Gastrocnemius medialis (tissue), 4 donors: Measurements from ENCODE around the gene INMT. TPM values are rescaled to one million over a fixed set of nuclear protein-coding genes. Genes with fewer than 3 reads are reported as not detected.

Experiments used
- ATAC-seq, 2 donors: fragments of 150-250 bp; one replicate each; pipeline ENCODE4 v1.9.1; 2016
- DNase-seq, 2 donors: peaks; one replicate each; pipeline ENCODE4 v3.0.0-alpha.2; 2019
- H3K27ac ChIP-seq, 4 donors: fragments of 200-600 bp; sonication (generic); 1 replicate in 1 of 4; 2 replicates in 3 of 4; pipeline ENCODE4 v1.5.1; 2016 to 2018; ENCODE audit warnings: mild to moderate bottlenecking in 2 of 4, moderate library complexity in 1 of 4
- H3K27me3 ChIP-seq, 3 donors: fragments of 200-600 bp; sonication (generic) in 2 of 3; 1 replicate in 1 of 3; 2 replicates in 2 of 3; pipeline versions ENCODE4 v1.5.1 to v1.6.0; 2016 to 2019; ENCODE audit warnings: mild to moderate bottlenecking in 1 of 3, moderate library complexity in 1 of 3
- H3K36me3 ChIP-seq, 2 donors: fragments of 200-600 bp; sonication (generic) in 1 of 2; one replicate each; pipeline ENCODE4 v1.5.1; 2017 to 2018
- H3K4me1 ChIP-seq, 2 donors: fragments of 200-600 bp; sonication (generic) in 1 of 2; one replicate each; pipeline ENCODE4 v1.5.1; 2016 to 2017; ENCODE audit warnings: mild to moderate bottlenecking in 2 of 2
- H3K4me3 ChIP-seq, 4 donors: fragments of 200-600 bp; sonication (generic) in 3 of 4; 1 replicate in 1 of 4; 2 replicates in 3 of 4; pipeline ENCODE4 v1.5.1; 2016 to 2019; ENCODE audit warnings: mild to moderate bottlenecking in 2 of 4
- H3K9me3 ChIP-seq, 3 donors: fragments of 200-600 bp; sonication (generic) in 2 of 3; 1 replicate in 1 of 3; 2 replicates in 2 of 3; pipeline ENCODE4 v1.5.1; 2016 to 2019
- CTCF ChIP-seq, 5 experiments: fragments of 450-650 bp in 3 of 5; fragments of 200-600 bp in 2 of 5; sonication (generic) in 2 of 5; IDR thresholded peaks in 4 of 5; conservative IDR thresholded peaks in 1 of 5; 1 replicate in 4 of 5; 2 replicates in 1 of 5; pipeline ENCODE4 v1.5.1; 2016 to 2019; ENCODE audit warnings: antibody characterized with exemption in 5 of 5, mild to moderate bottlenecking in 3 of 5, moderate library complexity in 3 of 5
- POLR2A ChIP-seq, 2 donors: fragments of 450-650 bp; IDR thresholded peaks; one replicate each; pipeline ENCODE4 v1.6.1; 2017; ENCODE audit warnings: antibody characterized with exemption in 2 of 2, mild to moderate bottlenecking in 2 of 2, moderate library complexity in 2 of 2
- in situ Hi-C, 4 donors: fragments of 200-750 bp; cut with MboI; loops; one replicate each; pipeline versions ENCODE4 v1.15.0 to v1.8.0; 2017; ENCODE audit warnings: low sequenced_read_pairs in 4 of 4
- intact Hi-C: fragments of 100-400 bp; cut with DNase I; formaldehyde crosslinking; loops from one replicate; pipeline ENCODE4 v1.15.1; 2023; ENCODE audit warnings: low total_unique reads
- total RNA-seq, 4 donors: library from RNA; depleted of rRNA; stranded (reverse); fragments of >200 nt; gene quantifications; one replicate each; pipeline versions ENCODE4 v1.1.0 to v1.2.3, GENCODE V29; 2016

INMT gene
- total RNA-seq, 4 donors from 2014 or later = 1.9 to 8.6 (median 5.5) TPM

GRCh38 chr7:30722671-30723070 is 29.3 kb upstream of the INMT start:
- no peaks in the 10 kb centered on the region for H3K4me1 ChIP-seq
- H3K27me3 ChIP-seq = no peaks in the 10 kb centered on the region
- H3K9me3 ChIP-seq = peaks cover 0 to 3% (median 0%) of the 10 kb centered on the region in 3 donors
- DNase-seq = no peak
- no peaks in the 10 kb centered on the region for H3K36me3 ChIP-seq
- H3K4me3 ChIP-seq = no peak overlapping the region
- TF ChIP-seq POLR2A (IDR thresholded peaks at IDR 0.05) = no peak
- TF ChIP-seq CTCF (IDR thresholded peaks at IDR 0.05 in 4 of 5, conservative IDR thresholded peaks at IDR 0.05 in 1 of 5) = no peak
- no peak overlapping the region for H3K27ac ChIP-seq
- no peak for ATAC-seq
- in situ Hi-C loops = no loop called here
- intact Hi-C loops = no loop called here

- no peak for ATAC-seq
These were observed 28.2 kb upstream of the INMT start for GRCh38 chr7:30723776-30724175.

DNA sequence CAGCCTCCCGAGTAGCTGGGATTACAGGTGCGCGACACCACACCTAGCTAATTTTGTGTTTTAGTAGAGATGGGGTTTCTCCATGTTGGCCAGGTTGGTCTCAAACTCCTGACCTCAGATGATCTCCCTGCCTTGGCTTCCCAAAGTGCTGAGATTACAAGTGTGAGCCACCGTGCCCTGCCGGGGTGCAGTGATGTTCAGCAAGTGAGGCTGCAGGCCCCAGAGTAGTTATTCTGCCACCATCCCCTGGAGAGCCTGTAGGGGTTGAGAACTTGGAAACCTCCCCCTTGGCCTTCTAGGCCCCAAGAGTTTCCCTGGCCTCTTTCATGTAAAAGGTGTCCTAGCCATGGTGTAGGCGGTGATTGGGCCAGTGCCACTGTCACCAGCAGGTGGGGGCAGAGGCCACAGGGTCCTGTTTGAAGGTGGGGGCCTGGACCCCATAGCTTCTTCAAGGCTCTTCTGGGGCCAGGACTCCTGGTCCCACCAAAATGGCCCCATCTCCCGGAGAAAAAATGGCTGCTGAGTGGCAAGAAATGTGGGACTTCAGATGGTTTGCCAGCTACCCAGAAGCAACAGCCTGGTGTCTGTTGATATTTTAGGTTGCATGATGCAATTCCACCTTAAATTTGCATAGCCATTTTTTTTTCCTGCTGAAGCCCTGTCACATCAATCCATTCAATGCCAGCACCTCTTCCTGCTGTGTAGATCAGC is 25.5 kb upstream of the INMT start:
- in situ Hi-C loops = no loop called here
- ATAC-seq = no peak

More at GRCh38 chr7:30723776-30724175, 28.2 kb upstream of the INMT start:
- H3K4me1 ChIP-seq = no peaks in the 10 kb centered on the region
- H3K4me3 ChIP-seq = no peak overlapping the region
- no peaks in the 10 kb centered on the region for H3K36me3 ChIP-seq
- TF ChIP-seq CTCF (IDR thresholded peaks at IDR 0.05 in 4 of 5, conservative IDR thresholded peaks at IDR 0.05 in 1 of 5) (no peak), POLR2A (IDR thresholded peaks at IDR 0.05) (no peak)
- no peaks in the 10 kb centered on the region for H3K27me3 ChIP-seq
- H3K9me3 ChIP-seq = no peaks in the 10 kb centered on the region
- no peak for DNase-seq
- in situ Hi-C loops = no loop called here
- intact Hi-C loops = no loop called here
- H3K27ac ChIP-seq = no peak overlapping the region

GRCh38 chr7:30727061-30727945 is 24.6 kb upstream of the INMT start:
- intact Hi-C loops = no loop called here
- H3K4me1 ChIP-seq = no peaks in the 10 kb centered on the region
- H3K9me3 ChIP-seq = no peaks in the 10 kb centered on the region
- no peak for DNase-seq
- no peak for ATAC-seq
- H3K27ac ChIP-seq = no peak overlapping the region
- H3K36me3 ChIP-seq = no peaks in the 10 kb centered on the region
- TF ChIP-seq POLR2A (IDR thresholded peaks at IDR 0.05) (no peak), CTCF (IDR thresholded peaks at IDR 0.05 in 4 of 5, conservative IDR thresholded peaks at IDR 0.05 in 1 of 5) (no peak)
- no peak overlapping the region for H3K4me3 ChIP-seq
- in situ Hi-C loops = no loop called here
- H3K27me3 ChIP-seq = no peaks in the 10 kb centered on the region

More for the DNA sequence above, 25.5 kb upstream of the INMT start:
- no peaks in the 10 kb centered on the region for H3K4me1 ChIP-seq
- no peak for TF ChIP-seq POLR2A (IDR thresholded peaks at IDR 0.05)
- no peak overlapping the region for H3K27ac ChIP-seq
- intact Hi-C loops = no loop called here
- no peak overlapping the region for H3K4me3 ChIP-seq
- H3K36me3 ChIP-seq = no peaks in the 10 kb centered on the region
- no peaks in the 10 kb centered on the region for H3K9me3 ChIP-seq
- DNase-seq = no peak
- no peaks in the 10 kb centered on the region for H3K27me3 ChIP-seq

DNA sequence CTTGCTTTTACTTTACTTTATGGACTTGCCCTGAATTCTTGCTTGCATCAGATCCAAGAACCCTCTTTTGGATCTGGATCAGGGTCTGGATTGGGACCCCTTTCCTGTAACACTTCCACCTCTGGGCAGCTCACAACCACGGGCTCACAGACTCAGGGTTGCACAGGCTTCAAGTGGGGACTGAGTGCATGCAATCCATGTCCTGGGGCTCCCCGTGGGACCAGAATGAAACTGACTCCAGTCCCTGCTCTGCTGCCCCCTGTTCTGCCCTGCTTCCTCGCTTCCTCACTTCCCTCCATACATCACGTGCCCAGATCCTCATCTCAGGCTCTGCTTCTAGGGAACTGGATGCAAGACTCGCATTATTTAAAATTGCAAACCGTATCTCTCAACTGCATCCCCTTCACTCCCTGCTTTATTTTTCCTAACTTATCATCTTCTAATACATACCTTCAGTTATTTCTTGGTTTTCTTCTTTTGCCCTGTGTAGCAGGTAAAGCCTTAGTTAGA is 23.3 kb upstream of the INMT start:
- Histone ChIP-seq H3K36me3 (no peaks in the 10 kb centered on the region), H3K27ac (no peak overlapping the region), H3K9me3 (no peaks in the 10 kb centered on the region), H3K27me3 (no peaks in the 10 kb centered on the region), H3K4me3 (no peak overlapping the region), H3K4me1 (no peaks in the 10 kb centered on the region)
- TF ChIP-seq CTCF (IDR thresholded peaks at IDR 0.05 in 4 of 5, conservative IDR thresholded peaks at IDR 0.05 in 1 of 5) (no peak), POLR2A (IDR thresholded peaks at IDR 0.05) (no peak)
- ATAC-seq = no peak
- in situ Hi-C loops (no loop called here), intact Hi-C loops (no loop called here)
- DNase-seq = no peak
